Glutamatergic neuron (in vitro differentiated cells): Measurements from ENCODE around the gene CMTM8. TPM values are rescaled to one million over a fixed set of nuclear protein-coding genes. Genes with fewer than 3 reads are reported as not detected.

Source experiments
- DNase-seq: peaks from one replicate; pipeline ENCODE4 v3.0.0; 2022
- H3K27ac Mint-ChIP-seq: one replicate; pipeline ENCODE4 v1.8.0; 2020; ENCODE audit warnings: mild to moderate bottlenecking, mixed read lengths, inconsistent platforms; ENCODE audit not compliant: unreplicated experiment
- H3K27me3 Mint-ChIP-seq: one replicate; pipeline ENCODE4 v1.8.0; 2020; ENCODE audit warnings: mild to moderate bottlenecking, moderate library complexity, mixed read lengths, inconsistent platforms; ENCODE audit not compliant: unreplicated experiment
- H3K36me3 Mint-ChIP-seq: one replicate; pipeline ENCODE4 v1.8.0; 2020; ENCODE audit warnings: mild to moderate bottlenecking, mixed read lengths, inconsistent platforms; ENCODE audit not compliant: unreplicated experiment
- H3K4me1 Mint-ChIP-seq: one replicate; pipeline ENCODE4 v1.8.0; 2020; ENCODE audit warnings: mild to moderate bottlenecking, low read depth, mixed read lengths, inconsistent platforms; ENCODE audit not compliant: unreplicated experiment
- H3K4me3 Mint-ChIP-seq: one replicate; pipeline ENCODE4 v1.8.0; 2020; ENCODE audit warnings: mild to moderate bottlenecking, mixed read lengths, inconsistent platforms; ENCODE audit not compliant: unreplicated experiment
- H3K9me3 Mint-ChIP-seq: one replicate; pipeline ENCODE4 v1.8.0; 2020; ENCODE audit warnings: mild to moderate bottlenecking, moderate library complexity, mixed read lengths, inconsistent platforms; ENCODE audit not compliant: unreplicated experiment
- total RNA-seq: library from RNA; stranded (reverse); fragmentation: NEBNext Ultra II Directional; extraction: Animal tissue kit (Norgen Biotek cat#: 25700); gene quantifications from one replicate; pipeline ENCODE4 v1.2.1, GENCODE V29; 2021; ENCODE audit not compliant: unreplicated experiment
- TF ChIP-seq, protein P1 (sequence below): fragments of 200-600 bp; sonication (generic); IDR thresholded peaks from one replicate; pipeline ENCODE4 v1.5.0; 2021; ENCODE audit not compliant: partially characterized antibody, unreplicated experiment

CMTM8 gene
- total RNA-seq, 1 donor from 2014 or later = not detected

DNA sequence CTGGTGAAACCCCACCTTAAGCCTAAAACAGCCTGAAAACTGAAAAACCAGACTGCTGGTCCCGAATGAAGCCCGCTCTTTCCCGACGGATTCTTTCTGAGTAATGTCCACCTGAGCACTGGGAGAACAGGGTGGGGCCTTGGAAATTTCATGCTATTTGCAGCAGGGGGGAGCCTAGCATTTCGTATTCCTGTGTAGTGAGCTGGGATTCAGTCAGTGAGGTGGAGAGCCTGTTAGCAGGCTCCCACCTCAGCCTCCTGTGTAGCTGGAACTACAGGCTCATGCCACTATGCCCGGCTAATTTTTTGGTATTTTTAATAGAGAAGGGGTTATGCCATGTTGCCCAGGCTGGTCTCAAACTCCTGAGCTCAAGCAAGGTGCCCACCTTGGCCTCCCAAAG lies 74.7 kb downstream of the CMTM8 start:
- TF ChIP-seq, protein P1, sequence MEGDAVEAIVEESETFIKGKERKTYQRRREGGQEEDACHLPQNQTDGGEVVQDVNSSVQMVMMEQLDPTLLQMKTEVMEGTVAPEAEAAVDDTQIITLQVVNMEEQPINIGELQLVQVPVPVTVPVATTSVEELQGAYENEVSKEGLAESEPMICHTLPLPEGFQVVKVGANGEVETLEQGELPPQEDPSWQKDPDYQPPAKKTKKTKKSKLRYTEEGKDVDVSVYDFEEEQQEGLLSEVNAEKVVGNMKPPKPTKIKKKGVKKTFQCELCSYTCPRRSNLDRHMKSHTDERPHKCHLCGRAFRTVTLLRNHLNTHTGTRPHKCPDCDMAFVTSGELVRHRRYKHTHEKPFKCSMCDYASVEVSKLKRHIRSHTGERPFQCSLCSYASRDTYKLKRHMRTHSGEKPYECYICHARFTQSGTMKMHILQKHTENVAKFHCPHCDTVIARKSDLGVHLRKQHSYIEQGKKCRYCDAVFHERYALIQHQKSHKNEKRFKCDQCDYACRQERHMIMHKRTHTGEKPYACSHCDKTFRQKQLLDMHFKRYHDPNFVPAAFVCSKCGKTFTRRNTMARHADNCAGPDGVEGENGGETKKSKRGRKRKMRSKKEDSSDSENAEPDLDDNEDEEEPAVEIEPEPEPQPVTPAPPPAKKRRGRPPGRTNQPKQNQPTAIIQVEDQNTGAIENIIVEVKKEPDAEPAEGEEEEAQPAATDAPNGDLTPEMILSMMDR = no peak
- Mint-ChIP-seq H3K4me3 (no peak overlapping the region), H3K36me3 (no peaks in the 10 kb centered on the region), H3K9me3 (peaks cover 8% of the 10 kb centered on the region), H3K27ac (no peak overlapping the region), H3K27me3 (peaks cover 6% of the 10 kb centered on the region), H3K4me1 (peaks cover 29% of the 10 kb centered on the region)
- no peak for DNase-seq

DNA sequence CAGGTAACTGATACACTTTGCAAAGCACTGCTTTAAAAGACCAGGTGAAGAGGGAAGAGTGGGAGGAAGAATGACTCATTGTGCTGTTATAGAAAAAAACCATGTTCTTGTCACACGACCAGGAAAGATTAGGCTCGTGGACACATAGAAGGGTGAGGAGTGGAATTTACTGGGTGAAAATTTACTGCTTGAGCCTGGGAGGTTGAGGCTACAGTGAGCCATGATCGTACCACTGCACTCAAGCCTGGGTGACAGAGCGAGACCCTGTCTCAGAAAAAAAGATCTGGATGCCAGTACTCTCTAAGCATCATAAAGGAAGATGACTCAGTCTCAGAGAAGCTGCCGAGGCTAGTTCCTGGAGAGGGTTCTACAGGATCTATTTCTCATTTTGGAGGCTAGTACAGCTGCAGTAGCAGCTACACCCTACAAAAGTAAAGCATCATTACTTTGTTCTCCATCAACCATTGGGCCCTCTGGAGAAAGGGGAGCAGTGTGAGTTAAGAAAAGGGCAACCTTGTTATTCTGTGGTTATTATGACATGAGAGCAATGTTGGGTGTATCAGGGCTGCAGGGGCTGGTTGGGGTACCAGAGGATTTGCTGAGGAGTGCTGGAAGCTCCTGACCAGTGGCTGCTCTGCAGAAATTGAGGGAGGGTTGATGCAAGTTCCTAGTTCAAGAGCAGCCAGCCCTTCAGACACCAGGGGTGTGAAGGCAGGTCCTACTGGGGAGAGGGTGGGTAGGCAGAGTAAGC lies 75.4 kb downstream of the CMTM8 start:
- TF ChIP-seq, protein P1 = no peak
- Mint-ChIP-seq H3K27ac (no peak overlapping the region), H3K36me3 (no peaks in the 10 kb centered on the region), H3K9me3 (peaks cover 8% of the 10 kb centered on the region), H3K27me3 (peaks cover 5% of the 10 kb centered on the region), H3K4me3 (no peak overlapping the region), H3K4me1 (peaks cover 29% of the 10 kb centered on the region)
- no peak for DNase-seq

GRCh38 chr3:32315441-32315840 lies 77.0 kb downstream of the CMTM8 start:
- no peaks in the 10 kb centered on the region for H3K36me3 Mint-ChIP-seq
- DNase-seq = no peak
- H3K4me3 Mint-ChIP-seq = no peak overlapping the region
- H3K27ac Mint-ChIP-seq = no peak overlapping the region
- TF ChIP-seq, protein P1 = no peak
- H3K4me1 Mint-ChIP-seq = peaks cover 34% of the 10 kb centered on the region
- H3K27me3 Mint-ChIP-seq = peaks cover 7% of the 10 kb centered on the region
- peaks cover 5% of the 10 kb centered on the region for H3K9me3 Mint-ChIP-seq

GRCh38 chr3:32316319-32316718 lies 77.8 kb downstream of the CMTM8 start:
- no peak for DNase-seq
- H3K36me3 Mint-ChIP-seq = no peaks in the 10 kb centered on the region
- no peak overlapping the region for H3K27ac Mint-ChIP-seq
- H3K4me1 Mint-ChIP-seq = peaks cover 35% of the 10 kb centered on the region
- H3K9me3 Mint-ChIP-seq = peaks cover 4% of the 10 kb centered on the region
- no peak overlapping the region for H3K4me3 Mint-ChIP-seq
- H3K27me3 Mint-ChIP-seq = peaks cover 6% of the 10 kb centered on the region
- TF ChIP-seq, protein P1 = no peak

- H3K4me3 Mint-ChIP-seq = no peak overlapping the region
- no peak overlapping the region for H3K27ac Mint-ChIP-seq
- H3K4me1 Mint-ChIP-seq = peaks cover 29% of the 10 kb centered on the region
- TF ChIP-seq, protein P1 = no peak
- no peak for DNase-seq
- H3K36me3 Mint-ChIP-seq = peaks cover 3% of the 10 kb centered on the region
- no peaks in the 10 kb centered on the region for H3K9me3 Mint-ChIP-seq
- peaks cover 4% of the 10 kb centered on the region for H3K27me3 Mint-ChIP-seq
Measured at GRCh38 chr3:32316976-32317375, 78.5 kb downstream of the CMTM8 start.
